ENCODE data around the gene TOP3A. TPM values are rescaled to one million over a fixed set of nuclear protein-coding genes. Genes with fewer than 3 reads are reported as not detected.
A peak's percentile ranks its signal among the peaks of the same experiment; 100 is the strongest.

The TOP3A gene
- total RNA-seq, 1 experiment from 2014 or later, result 100 TPM

DNA sequence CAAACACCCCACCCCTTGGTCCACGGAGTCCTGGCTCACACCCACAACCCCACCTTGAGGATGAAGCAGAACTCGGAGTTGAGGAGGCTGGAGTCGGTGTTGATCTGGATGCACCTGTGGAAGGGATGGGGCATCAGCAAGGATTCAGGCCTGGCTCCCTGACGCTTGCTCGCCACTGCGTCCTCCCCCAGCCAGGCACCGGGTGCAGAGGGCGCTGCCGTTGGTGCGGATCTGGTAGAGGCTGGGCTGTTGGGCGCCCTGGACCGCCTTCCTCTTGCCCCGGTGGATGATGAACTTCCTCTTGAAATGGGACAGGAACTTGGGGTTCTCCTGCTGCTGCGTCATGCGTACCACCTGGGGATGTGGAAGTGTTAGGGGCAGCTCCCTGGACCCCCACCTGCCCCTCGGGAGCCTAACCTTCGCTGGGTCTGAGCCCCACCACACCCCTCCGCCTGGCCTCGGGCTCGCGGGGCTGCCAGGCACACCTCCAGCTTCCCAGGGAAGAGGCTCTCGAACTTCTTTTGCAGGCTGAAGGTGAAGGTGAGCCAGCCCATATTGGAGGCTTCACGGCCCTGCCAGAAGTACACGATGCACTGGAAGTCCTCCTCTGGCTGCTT is 68.6 kb downstream of the TOP3A start:
- no peak overlapping the region for H3K27ac ChIP-seq (ENCODE audit: low read depth, low read length, poor library complexity, severe bottlenecking)
- BruUV-seq (replicated peaks), result no TSS peak
- no peak overlapping the region for H3K4me3 ChIP-seq (ENCODE audit: low read depth, low read length, poor library complexity, severe bottlenecking)
- ChIA-PET CTCF (no interaction called here), POLR2A (ENCODE audit: low non-redundant PET) (no interaction called here)
- no peaks in the 10 kb centered on the region for H3K9me3 ChIP-seq (ENCODE audit: low read depth, low read length, poor library complexity, severe bottlenecking)
- no peaks in the 10 kb centered on the region for H3K27me3 ChIP-seq (replicated peaks; ENCODE audit: insufficient read depth, low read depth, low read length, poor library complexity)
- H3K4me1 ChIP-seq (ENCODE audit: insufficient read depth, low read length, poor library complexity, severe bottlenecking), result no peaks in the 10 kb centered on the region
- peaks cover 34% of the 10 kb centered on the region for H3K36me3 ChIP-seq (ENCODE audit: insufficient read depth, low read length, poor library complexity, severe bottlenecking)
- no peak for DNase-seq (ENCODE audit: low spot score)
- TF ChIP-seq EZH2 (IDR thresholded peaks at IDR 0.05; ENCODE audit: borderline replicate concordance, low read depth, low read length, poor library complexity, severe bottlenecking), result no peak
- intact Hi-C loops (cut with micrococcal nuclease; ENCODE audit: unreplicated experiment), result no loop called here

DNA sequence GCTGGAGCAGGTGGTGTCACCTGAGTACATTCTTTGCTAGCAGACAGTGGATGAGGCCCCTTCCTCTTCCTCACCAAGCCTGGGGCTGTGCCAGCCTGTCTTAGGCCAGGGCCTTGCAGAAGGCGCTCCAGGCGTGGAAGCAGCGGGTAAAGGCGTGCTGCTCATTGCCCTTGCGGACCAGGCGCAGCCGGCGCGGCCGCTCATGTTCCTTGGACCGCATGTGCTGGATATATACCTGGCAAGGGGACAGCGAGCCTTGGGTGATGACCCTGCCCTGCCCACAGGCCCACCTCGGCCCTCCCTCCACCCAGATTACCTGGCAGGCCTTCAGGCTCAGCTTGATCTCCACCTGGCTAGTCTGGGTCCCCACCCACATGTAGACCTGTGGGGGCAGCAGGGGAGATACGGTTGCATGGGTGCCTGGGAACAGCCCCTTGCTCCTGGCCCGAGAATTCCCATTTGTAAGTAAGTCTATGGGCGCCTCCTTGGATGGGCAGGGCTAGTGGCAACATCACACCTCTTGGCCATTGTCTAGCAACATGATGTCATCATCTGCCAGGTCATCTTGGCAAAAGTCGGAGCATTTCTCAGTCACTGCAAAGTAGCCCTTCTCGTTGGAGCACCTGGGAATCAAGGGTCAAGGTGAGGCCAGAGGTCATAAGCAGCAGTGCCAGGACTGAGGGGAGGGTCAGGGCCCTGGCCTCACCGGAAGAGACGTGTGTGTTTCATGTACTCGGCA is 69.6 kb downstream of the TOP3A start:
- H3K27me3 ChIP-seq (replicated peaks; ENCODE audit: insufficient read depth, low read depth, low read length, poor library complexity), result no peaks in the 10 kb centered on the region
- intact Hi-C loops (cut with micrococcal nuclease; ENCODE audit: unreplicated experiment), result no loop called here
- BruUV-seq (replicated peaks), result TSS peak; percentile 85
- H3K27ac ChIP-seq (ENCODE audit: low read depth, low read length, poor library complexity, severe bottlenecking), result no peak overlapping the region
- no peaks in the 10 kb centered on the region for H3K4me1 ChIP-seq (ENCODE audit: insufficient read depth, low read length, poor library complexity, severe bottlenecking)
- H3K4me3 ChIP-seq (ENCODE audit: low read depth, low read length, poor library complexity, severe bottlenecking), result no peak overlapping the region
- H3K9me3 ChIP-seq (ENCODE audit: low read depth, low read length, poor library complexity, severe bottlenecking), result no peaks in the 10 kb centered on the region
- ChIA-PET CTCF (no interaction called here), POLR2A (ENCODE audit: low non-redundant PET) (no interaction called here)
- H3K36me3 ChIP-seq (ENCODE audit: insufficient read depth, low read length, poor library complexity, severe bottlenecking), result peaks cover 29% of the 10 kb centered on the region
- no peak for TF ChIP-seq EZH2 (IDR thresholded peaks at IDR 0.05; ENCODE audit: borderline replicate concordance, low read depth, low read length, poor library complexity, severe bottlenecking)
- TF ChIP-seq, protein P1, sequence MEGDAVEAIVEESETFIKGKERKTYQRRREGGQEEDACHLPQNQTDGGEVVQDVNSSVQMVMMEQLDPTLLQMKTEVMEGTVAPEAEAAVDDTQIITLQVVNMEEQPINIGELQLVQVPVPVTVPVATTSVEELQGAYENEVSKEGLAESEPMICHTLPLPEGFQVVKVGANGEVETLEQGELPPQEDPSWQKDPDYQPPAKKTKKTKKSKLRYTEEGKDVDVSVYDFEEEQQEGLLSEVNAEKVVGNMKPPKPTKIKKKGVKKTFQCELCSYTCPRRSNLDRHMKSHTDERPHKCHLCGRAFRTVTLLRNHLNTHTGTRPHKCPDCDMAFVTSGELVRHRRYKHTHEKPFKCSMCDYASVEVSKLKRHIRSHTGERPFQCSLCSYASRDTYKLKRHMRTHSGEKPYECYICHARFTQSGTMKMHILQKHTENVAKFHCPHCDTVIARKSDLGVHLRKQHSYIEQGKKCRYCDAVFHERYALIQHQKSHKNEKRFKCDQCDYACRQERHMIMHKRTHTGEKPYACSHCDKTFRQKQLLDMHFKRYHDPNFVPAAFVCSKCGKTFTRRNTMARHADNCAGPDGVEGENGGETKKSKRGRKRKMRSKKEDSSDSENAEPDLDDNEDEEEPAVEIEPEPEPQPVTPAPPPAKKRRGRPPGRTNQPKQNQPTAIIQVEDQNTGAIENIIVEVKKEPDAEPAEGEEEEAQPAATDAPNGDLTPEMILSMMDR (conservative IDR thresholded peaks at IDR 0.05; ENCODE audit: low read depth, low read length), result no peak
- no peak for DNase-seq (ENCODE audit: low spot score)

DNA sequence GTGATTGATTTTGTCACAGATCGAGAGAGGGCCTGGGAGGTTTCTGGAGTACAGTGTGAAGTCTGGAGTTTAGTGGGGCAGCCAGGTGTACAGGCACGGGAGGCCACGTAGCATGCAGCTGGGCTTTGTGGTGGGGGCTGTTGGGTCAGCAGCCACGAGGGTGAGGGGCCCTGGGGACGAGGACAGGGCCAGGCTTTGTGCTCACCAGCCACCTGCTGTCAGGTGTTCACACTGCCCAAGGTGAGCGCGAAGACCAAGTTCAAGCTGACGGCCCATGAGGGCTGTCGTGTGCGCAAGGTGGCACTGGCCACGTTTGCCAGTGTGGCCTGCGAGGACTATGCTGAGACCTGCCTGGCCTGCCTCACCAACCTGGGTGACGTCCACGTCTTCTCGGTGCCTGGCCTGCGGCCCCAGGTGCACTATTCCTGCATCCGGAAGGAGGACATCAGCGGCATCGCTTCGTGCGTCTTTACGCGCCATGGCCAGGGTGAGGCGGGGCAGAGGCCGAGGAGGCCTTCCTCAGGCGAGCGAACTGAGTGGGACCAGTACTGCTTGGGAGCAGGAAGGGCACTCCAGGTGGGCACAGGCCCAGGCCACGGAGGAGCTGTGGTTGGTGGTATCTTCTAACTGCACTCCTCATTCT is 73.4 kb downstream of the TOP3A start:
- TF ChIP-seq, protein P1 (conservative IDR thresholded peaks at IDR 0.05; ENCODE audit: low read depth, low read length), result no peak
- TF ChIP-seq EZH2 (IDR thresholded peaks at IDR 0.05; ENCODE audit: borderline replicate concordance, low read depth, low read length, poor library complexity, severe bottlenecking), result no peak
- H3K4me1 ChIP-seq (ENCODE audit: insufficient read depth, low read length, poor library complexity, severe bottlenecking), result no peaks in the 10 kb centered on the region
- intact Hi-C loops (cut with micrococcal nuclease; ENCODE audit: unreplicated experiment), result no loop called here
- H3K36me3 ChIP-seq (ENCODE audit: insufficient read depth, low read length, poor library complexity, severe bottlenecking), result peaks cover 16% of the 10 kb centered on the region
- CTCF ChIA-PET, result no interaction called here
- no peaks in the 10 kb centered on the region for H3K27me3 ChIP-seq (replicated peaks; ENCODE audit: insufficient read depth, low read depth, low read length, poor library complexity)
- no peak overlapping the region for H3K4me3 ChIP-seq (ENCODE audit: low read depth, low read length, poor library complexity, severe bottlenecking)
- POLR2A ChIA-PET (ENCODE audit: low non-redundant PET), result no interaction called here
- no peak for DNase-seq (ENCODE audit: low spot score)
- H3K27ac ChIP-seq (ENCODE audit: low read depth, low read length, poor library complexity, severe bottlenecking), result no peak overlapping the region
- no peaks in the 10 kb centered on the region for H3K9me3 ChIP-seq (ENCODE audit: low read depth, low read length, poor library complexity, severe bottlenecking)
- no TSS peak for BruUV-seq (replicated peaks)

Measured in A673 (cell line).